K562 (cell line): ENCODE measurements around the gene FAM83E. TPM values are rescaled to one million over a fixed set of nuclear protein-coding genes. Genes with fewer than 3 reads are reported as not detected.

Experiments
- CBFA2T3 ChIP-seq: fragments of 450-650 bp; IDR thresholded peaks from 2 replicates; pipeline ENCODE4 v1.6.1; 2017
- CREBBP ChIP-seq: IDR thresholded peaks from one replicate; pipeline ENCODE4 v1.6.1; 2012; ENCODE audit warnings: low read depth, mild to moderate bottlenecking, control low read depth, inconsistent platforms, low read length
- EGR1 ChIP-seq: fragments of 450-650 bp; conservative IDR thresholded peaks from 2 replicates; pipeline ENCODE4 v1.6.1; 2017; ENCODE audit warnings: mild to moderate bottlenecking
- GABPB2 ChIP-seq: fragments of 250-450 bp; sonication (Bioruptor Pico); conservative IDR thresholded peaks from 2 replicates; pipeline ENCODE4 v1.5.1; 2021; ENCODE audit warnings: mild to moderate bottlenecking
- ILK ChIP-seq: fragments of 450-650 bp; IDR thresholded peaks from 2 replicates; pipeline ENCODE4 v1.6.1; 2016; ENCODE audit warnings: missing genetic modification characterization, low read depth, mild to moderate bottlenecking, missing compliant biosample characterization, moderate library complexity, borderline replicate concordance
- MAFF ChIP-seq: IDR thresholded peaks from 2 replicates; pipeline ENCODE4 v1.6.1; 2012; ENCODE audit warnings: low read length, improper control_type of control experiment
- MYNN ChIP-seq, 2 experiments: sonication (generic); formaldehyde crosslinking in 1 of 2; IDR thresholded peaks; 2 replicates each; pipeline versions ENCODE4 v1.5.0 to v1.6.1; 2016 to 2020; ENCODE audit warnings: antibody characterized with exemption in 1 of 2, missing genetic modification reagents in 1 of 2
- SIRT6 ChIP-seq: IDR thresholded peaks from one replicate; pipeline ENCODE4 v1.6.1; 2012; ENCODE audit warnings: low read depth, mild to moderate bottlenecking, control low read depth, inconsistent platforms, low read length, moderate library complexity
- SMAD4 ChIP-seq: fragments of 250-450 bp; sonication (Bioruptor Pico); conservative IDR thresholded peaks from 2 replicates; pipeline ENCODE4 v1.8.0; 2021; ENCODE audit warnings: inconsistent platforms, mild to moderate bottlenecking, moderate library complexity
- SNRNP70 ChIP-seq: fragments of 200-400 bp; formaldehyde crosslinking; optimal IDR thresholded peaks from 2 replicates; pipeline ENCODE3; 2017; ENCODE audit warnings: low read depth, low read length
- SPI1 ChIP-seq: IDR thresholded peaks from 2 replicates; pipeline ENCODE4 v1.6.1; 2011; ENCODE audit warnings: low read depth, low read length, control low read depth, borderline replicate concordance
- SRSF7 ChIP-seq: fragments of 200-400 bp; formaldehyde crosslinking; optimal IDR thresholded peaks from 2 replicates; pipeline ENCODE3; 2017; ENCODE audit warnings: mild to moderate bottlenecking, low read depth, low read length
- STAT5B ChIP-seq: fragments of 250-450 bp; sonication (Bioruptor Pico); IDR thresholded peaks from 2 replicates; pipeline ENCODE4 v1.8.0; 2021; ENCODE audit warnings: mild to moderate bottlenecking, inconsistent platforms
- ZNF134 ChIP-seq: fragments of 250-450 bp; sonication (Bioruptor Pico); conservative IDR thresholded peaks from 2 replicates; pipeline ENCODE4 v1.4.0; 2020
- ZNF224 ChIP-seq: sonication (generic); formaldehyde crosslinking; IDR thresholded peaks from 2 replicates; pipeline ENCODE4 v1.8.0; 2022; ENCODE audit warnings: mild to moderate bottlenecking, missing genetic modification reagents
- ZNF408 ChIP-seq: fragments of 250-450 bp; sonication (Bioruptor Pico); IDR thresholded peaks from 2 replicates; pipeline ENCODE4 v1.4.0; 2020; ENCODE audit warnings: low read depth, mild to moderate bottlenecking, moderate library complexity
- polyA plus RNA-seq, 8 experiments: library from polyadenylated mRNA; depleted of rRNA in 4 of 8; stranded (reverse) in 5 of 8; unstranded in 3 of 8; fragments of >200 nt; fragmentation: Nextera tagmentation in 2 of 8; fragmentation: Illumina TruSeq in 1 of 8; extraction: Ambion mirVana in 2 of 8; extraction: Trizol in 1 of 8; gene quantifications; 2 replicates each; pipeline versions ENCODE4 v1.2.1 to v1.2.3, GENCODE V29; 2011 to 2014; ENCODE audit warnings: inconsistent platforms in 1 of 8, missing spikeins in 1 of 8
- total RNA-seq, 7 experiments: library from RNA; depleted of rRNA in 6 of 7; stranded (reverse); fragments of >200 nt in 6 of 7; fragmentation: Illumina TruSeq in 2 of 7; extraction: Trizol in 2 of 7; gene quantifications; 2 replicates each; pipeline versions ENCODE4 v1.2.1 to v1.2.3, GENCODE V29; 2011 to 2021; ENCODE audit warnings: low replicate concordance in 1 of 7
- TF ChIP-seq, protein P1 (sequence below): fragments of 450-650 bp; IDR thresholded peaks from 2 replicates; pipeline ENCODE4 v1.6.1; 2016; ENCODE audit warnings: low read depth
- TF ChIP-seq, protein P2 (sequence below): fragments of 250-450 bp; sonication (Bioruptor Pico); IDR thresholded peaks from 2 replicates; pipeline ENCODE4 v1.6.1; 2021; ENCODE audit warnings: mild to moderate bottlenecking
- TF ChIP-seq, protein P3 (sequence below): fragments of 450-650 bp; IDR thresholded peaks from 2 replicates; pipeline ENCODE4 v1.6.1; 2018; ENCODE audit warnings: mild to moderate bottlenecking, low read depth; ENCODE audit not compliant: partially characterized antibody

Gene FAM83E
- total and polyA plus RNA-seq, 9 of the 15 experiments (the other 6 are each of a cell fraction or from before 2014, with no cell fraction given): 0.15 to 0.87 (median 0.29) TPM; not detected in 4

DNA sequence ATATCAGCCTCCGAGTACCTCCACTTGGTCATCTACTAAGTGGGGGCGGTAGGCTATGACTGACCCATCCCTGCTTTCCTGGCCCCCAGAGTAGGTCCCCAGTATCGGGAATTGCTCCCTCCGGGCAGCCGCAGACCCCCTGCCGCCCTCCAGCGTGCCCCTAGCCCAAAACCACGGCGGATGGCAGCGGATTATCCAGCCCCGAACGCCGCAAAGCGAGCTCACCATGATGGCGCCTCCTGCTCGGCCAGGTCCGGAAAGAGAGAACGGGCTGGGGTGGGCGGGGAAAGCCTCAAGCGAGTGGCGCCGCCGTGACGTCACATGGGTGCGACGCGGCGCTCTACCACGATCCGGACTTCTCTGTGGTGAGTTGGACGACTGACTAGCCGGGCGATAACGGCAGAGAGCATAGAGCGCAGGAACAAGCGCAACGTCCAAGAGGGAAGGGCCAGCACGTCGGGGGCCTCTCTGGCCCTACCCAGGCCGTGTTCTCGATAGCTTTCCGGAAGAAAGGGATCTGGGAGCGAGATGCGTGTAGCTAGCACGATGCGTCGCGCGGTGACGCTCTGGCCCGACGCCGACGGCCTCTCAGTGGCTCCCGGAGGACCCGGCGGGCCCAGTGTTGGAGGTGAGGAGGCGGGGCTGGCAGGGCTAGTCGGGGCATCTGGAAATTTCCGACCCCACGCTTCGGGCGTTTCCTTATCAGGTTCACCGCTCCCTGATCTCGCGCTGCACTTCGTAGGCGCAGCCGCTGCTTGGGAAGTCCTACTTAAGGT lies 4.2 kb upstream of the FAM83E start, which contains the start of the genes RPL18 and SPHK2 (continued):
- peak; percentile 83 for TF ChIP-seq SMAD4 (CRISPR knock-in tag)
- no peak for TF ChIP-seq ZNF224 (CRISPR knock-in tag)
- TF ChIP-seq, protein P1, sequence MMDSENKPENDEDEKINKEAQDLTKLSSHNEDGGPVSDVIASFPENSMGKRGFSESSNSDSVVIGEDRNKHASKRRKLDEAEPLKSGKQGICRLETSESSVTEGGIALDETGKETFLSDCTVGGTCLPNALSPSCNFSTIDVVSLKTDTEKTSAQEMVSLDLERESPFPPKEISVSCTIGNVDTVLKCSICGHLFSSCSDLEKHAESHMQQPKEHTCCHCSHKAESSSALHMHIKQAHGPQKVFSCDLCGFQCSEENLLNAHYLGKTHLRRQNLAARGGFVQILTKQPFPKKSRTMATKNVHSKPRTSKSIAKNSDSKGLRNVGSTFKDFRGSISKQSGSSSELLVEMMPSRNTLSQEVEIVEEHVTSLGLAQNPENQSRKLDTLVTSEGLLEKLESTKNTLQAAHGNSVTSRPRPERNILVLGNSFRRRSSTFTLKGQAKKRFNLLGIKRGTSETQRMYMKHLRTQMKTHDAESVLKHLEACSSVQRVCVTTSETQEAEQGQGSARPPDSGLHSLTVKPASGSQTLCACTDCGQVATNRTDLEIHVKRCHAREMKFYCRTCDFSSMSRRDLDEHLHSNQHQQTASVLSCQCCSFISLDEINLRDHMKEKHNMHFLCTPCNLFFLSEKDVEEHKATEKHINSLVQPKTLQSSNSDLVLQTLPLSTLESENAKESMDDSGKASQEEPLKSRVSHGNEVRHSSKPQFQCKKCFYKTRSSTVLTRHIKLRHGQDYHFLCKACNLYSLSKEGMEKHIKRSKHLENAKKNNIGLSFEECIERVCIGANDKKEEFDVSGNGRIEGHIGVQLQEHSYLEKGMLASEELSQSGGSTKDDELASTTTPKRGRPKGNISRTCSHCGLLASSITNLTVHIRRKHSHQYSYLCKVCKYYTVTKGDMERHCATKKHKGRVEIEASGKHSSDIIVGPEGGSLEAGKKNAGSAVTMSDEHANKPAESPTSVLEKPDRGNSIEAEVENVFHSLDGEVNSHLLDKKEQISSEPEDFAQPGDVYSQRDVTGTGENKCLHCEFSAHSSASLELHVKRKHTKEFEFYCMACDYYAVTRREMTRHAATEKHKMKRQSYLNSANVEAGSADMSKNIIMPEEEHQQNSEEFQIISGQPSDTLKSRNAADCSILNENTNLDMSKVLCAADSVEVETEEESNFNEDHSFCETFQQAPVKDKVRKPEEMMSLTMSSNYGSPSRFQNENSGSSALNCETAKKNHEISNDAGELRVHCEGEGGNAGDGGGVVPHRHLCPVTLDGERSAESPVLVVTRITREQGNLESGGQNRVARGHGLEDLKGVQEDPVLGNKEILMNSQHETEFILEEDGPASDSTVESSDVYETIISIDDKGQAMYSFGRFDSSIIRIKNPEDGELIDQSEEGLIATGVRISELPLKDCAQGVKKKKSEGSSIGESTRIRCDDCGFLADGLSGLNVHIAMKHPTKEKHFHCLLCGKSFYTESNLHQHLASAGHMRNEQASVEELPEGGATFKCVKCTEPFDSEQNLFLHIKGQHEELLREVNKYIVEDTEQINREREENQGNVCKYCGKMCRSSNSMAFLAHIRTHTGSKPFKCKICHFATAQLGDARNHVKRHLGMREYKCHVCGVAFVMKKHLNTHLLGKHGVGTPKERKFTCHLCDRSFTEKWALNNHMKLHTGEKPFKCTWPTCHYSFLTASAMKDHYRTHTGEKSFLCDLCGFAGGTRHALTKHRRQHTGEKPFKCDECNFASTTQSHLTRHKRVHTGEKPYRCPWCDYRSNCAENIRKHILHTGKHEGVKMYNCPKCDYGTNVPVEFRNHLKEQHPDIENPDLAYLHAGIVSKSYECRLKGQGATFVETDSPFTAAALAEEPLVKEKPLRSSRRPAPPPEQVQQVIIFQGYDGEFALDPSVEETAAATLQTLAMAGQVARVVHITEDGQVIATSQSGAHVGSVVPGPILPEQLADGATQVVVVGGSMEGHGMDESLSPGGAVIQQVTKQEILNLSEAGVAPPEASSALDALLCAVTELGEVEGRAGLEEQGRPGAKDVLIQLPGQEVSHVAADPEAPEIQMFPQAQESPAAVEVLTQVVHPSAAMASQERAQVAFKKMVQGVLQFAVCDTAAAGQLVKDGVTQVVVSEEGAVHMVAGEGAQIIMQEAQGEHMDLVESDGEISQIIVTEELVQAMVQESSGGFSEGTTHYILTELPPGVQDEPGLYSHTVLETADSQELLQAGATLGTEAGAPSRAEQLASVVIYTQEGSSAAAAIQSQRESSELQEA: no peak
- TF ChIP-seq EGR1: peak; percentile 80
- no peak for TF ChIP-seq CREBBP
- TF ChIP-seq SRSF7: no peak
- no peak for TF ChIP-seq ZNF408
- no peak for TF ChIP-seq ILK (tag)
- TF ChIP-seq MYNN (IDR thresholded peaks at IDR 0.05): peak; percentile 2; the same call in 1 of the 2 replicates
- no peak for TF ChIP-seq MYNN (CRISPR knock-in tag; IDR thresholded peaks at IDR 0.05)
- no peak for TF ChIP-seq SNRNP70
- TF ChIP-seq CBFA2T3: peak; percentile 17; the same call in 1 of the 2 replicates
- TF ChIP-seq, protein P2, sequence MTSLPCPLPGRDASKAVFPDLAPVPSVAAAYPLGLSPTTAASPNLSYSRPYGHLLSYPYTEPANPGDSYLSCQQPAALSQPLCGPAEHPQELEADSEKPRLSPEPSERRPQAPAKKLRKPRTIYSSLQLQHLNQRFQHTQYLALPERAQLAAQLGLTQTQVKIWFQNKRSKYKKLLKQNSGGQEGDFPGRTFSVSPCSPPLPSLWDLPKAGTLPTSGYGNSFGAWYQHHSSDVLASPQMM (CRISPR knock-in tag): no peak
- no peak for TF ChIP-seq MAFF
- TF ChIP-seq SIRT6: no peak
- 0 out of 2 replicates have a peak, but pooled peaks have one; percentile 32 for TF ChIP-seq SPI1
- peak; percentile 58 for TF ChIP-seq ZNF134 (CRISPR knock-in tag)
- no peak for TF ChIP-seq STAT5B (CRISPR knock-in tag)
- TF ChIP-seq, protein P3, sequence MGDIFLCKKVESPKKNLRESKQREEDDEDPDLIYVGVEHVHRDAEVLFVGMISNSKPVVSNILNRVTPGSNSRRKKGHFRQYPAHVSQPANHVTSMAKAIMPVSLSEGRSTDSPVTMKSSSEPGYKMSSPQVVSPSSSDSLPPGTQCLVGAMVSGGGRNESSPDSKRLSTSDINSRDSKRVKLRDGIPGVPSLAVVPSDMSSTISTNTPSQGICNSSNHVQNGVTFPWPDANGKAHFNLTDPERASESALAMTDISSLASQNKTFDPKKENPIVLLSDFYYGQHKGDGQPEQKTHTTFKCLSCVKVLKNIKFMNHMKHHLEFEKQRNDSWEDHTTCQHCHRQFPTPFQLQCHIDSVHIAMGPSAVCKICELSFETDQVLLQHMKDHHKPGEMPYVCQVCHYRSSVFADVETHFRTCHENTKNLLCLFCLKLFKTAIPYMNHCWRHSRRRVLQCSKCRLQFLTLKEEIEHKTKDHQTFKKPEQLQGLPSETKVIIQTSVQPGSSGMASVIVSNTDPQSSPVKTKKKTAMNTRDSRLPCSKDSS: no peak
- no peak for TF ChIP-seq GABPB2 (CRISPR knock-in tag)
